IPS DF 6.9 (cell line): ENCODE measurements around the gene KCNQ1.

Source experiments
- DNase-seq: peaks from one replicate; pipeline ENCODE4 v3.0.0-alpha.2; 2013; ENCODE audit warnings: low read depth, low spot score
- H3K27ac ChIP-seq: one replicate; pipeline ENCODE4 v1.5.1; 2013; ENCODE audit warnings: low read length, control low read depth
- H3K27me3 ChIP-seq: 2 replicates; pipeline ENCODE4 v1.6.1; 2013; ENCODE audit warnings: mild to moderate bottlenecking, low read length; ENCODE audit not compliant: control insufficient read depth, insufficient read depth
- H3K36me3 ChIP-seq: 2 replicates; pipeline ENCODE4 v1.6.1; 2013; ENCODE audit warnings: low read length; ENCODE audit not compliant: control insufficient read depth, insufficient read depth
- H3K4me1 ChIP-seq: 2 replicates; pipeline ENCODE4 v1.6.1; 2013; ENCODE audit warnings: low read length; ENCODE audit not compliant: control insufficient read depth, insufficient read depth
- H3K4me3 ChIP-seq: 2 replicates; pipeline ENCODE4 v1.5.1; 2013; ENCODE audit warnings: mild to moderate bottlenecking, low read length
- H3K9me3 ChIP-seq: 2 replicates; pipeline ENCODE4 v1.6.1; 2013; ENCODE audit warnings: low read length, inconsistent platforms; ENCODE audit not compliant: control insufficient read depth, insufficient read depth
- WGBS: extraction: QIAGEN DNeasy Blood & Tissue Kit; methylation state at CpG from one replicate; pipeline ENCODE4 v1.1.7; 2013; ENCODE audit warnings: mixed read lengths, missing lambda C conversion rate; ENCODE audit not compliant: insufficient read length, insufficient coverage; 5-methylcytosine and 5-hydroxymethylcytosine counted together

Gene KCNQ1

GRCh38 chr11:2819316-2819715, 374.5 kb downstream of the KCNQ1 start:
- H3K9me3 ChIP-seq, result no peaks in the 10 kb centered on the region
- no peaks in the 10 kb centered on the region for H3K36me3 ChIP-seq
- no peak for DNase-seq
- no CpG with 5 or more reads among the region's 3 CpGs for WGBS
- H3K27me3 ChIP-seq, result no peaks in the 10 kb centered on the region
- H3K4me1 ChIP-seq, result no peaks in the 10 kb centered on the region; the same call in 1 of the 2 replicates
- H3K27ac ChIP-seq, result no peak overlapping the region
- no peak overlapping the region for H3K4me3 ChIP-seq

GRCh38 chr11:2820976-2821375, 376.2 kb downstream of the KCNQ1 start:
- no peak overlapping the region for H3K27ac ChIP-seq
- H3K4me3 ChIP-seq, result no peak overlapping the region
- peaks cover 3% of the 10 kb centered on the region for H3K4me1 ChIP-seq
- H3K9me3 ChIP-seq, result no peaks in the 10 kb centered on the region
- no peaks in the 10 kb centered on the region for H3K36me3 ChIP-seq
- no CpG with 5 or more reads among the region's 16 CpGs for WGBS
- no peaks in the 10 kb centered on the region for H3K27me3 ChIP-seq
- no peak for DNase-seq

GRCh38 chr11:2821891-2822290, 377.1 kb downstream of the KCNQ1 start:
- H3K27ac ChIP-seq, result no peak overlapping the region
- no peaks in the 10 kb centered on the region for H3K9me3 ChIP-seq
- DNase-seq, result no peak
- WGBS, result no CpG with 5 or more reads among the region's 8 CpGs
- H3K27me3 ChIP-seq, result no peaks in the 10 kb centered on the region
- H3K36me3 ChIP-seq, result no peaks in the 10 kb centered on the region
- H3K4me3 ChIP-seq, result no peak overlapping the region
- H3K4me1 ChIP-seq, result peaks cover 6% of the 10 kb centered on the region

GRCh38 chr11:2824851-2825250, 380.0 kb downstream of the KCNQ1 start:
- H3K4me3 ChIP-seq, result no peak overlapping the region
- H3K4me1 ChIP-seq, result peaks cover 6% of the 10 kb centered on the region
- H3K27ac ChIP-seq, result no peak overlapping the region
- no CpG with 5 or more reads among the region's 18 CpGs for WGBS
- no peaks in the 10 kb centered on the region for H3K36me3 ChIP-seq
- DNase-seq, result no peak
- H3K9me3 ChIP-seq, result no peaks in the 10 kb centered on the region
- no peaks in the 10 kb centered on the region for H3K27me3 ChIP-seq

DNA sequence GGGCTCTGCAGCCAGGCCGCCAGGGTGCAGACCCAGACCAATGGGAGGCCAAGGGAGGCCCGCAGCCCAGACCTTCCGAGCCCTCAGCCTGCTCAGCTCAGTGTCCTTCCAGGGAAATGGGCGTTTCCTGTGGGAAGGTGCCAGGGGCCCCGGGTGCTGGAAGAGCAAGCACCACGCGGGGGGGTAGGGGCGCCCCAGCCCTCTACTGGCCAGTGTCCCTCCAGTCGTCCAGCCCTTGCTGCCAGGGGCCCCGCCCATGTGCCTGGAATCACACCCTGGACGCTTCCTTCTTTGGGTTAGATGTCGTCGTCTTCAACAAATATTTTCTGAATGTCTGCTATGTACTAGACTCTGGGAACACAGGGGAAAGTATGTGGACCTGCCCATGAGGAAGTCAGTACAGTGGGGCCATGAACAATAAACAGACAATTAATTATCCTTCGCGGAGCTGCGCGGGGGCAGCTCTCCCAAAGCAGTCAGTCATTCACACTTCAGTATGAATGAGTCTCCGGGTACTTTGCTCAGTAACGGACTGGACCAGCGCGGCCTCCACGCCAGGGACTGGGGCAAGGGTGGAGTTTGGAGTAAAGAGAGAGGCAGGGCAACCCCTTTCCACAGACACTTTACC, 380.6 kb downstream of the KCNQ1 start:
- Histone ChIP-seq H3K27ac (no peak overlapping the region), H3K4me3 (no peak overlapping the region), H3K9me3 (no peaks in the 10 kb centered on the region), H3K27me3 (no peaks in the 10 kb centered on the region), H3K4me1 (peaks cover 6% of the 10 kb centered on the region), H3K36me3 (no peaks in the 10 kb centered on the region)
- no peak for DNase-seq
- WGBS, result no CpG with 5 or more reads among the region's 22 CpGs

GRCh38 chr11:2825889-2826678, 381.3 kb downstream of the KCNQ1 start:
- H3K27ac ChIP-seq, result no peak overlapping the region
- H3K4me3 ChIP-seq, result no peak overlapping the region
- peaks cover 6% of the 10 kb centered on the region for H3K4me1 ChIP-seq
- no CpG with 5 or more reads among the region's 29 CpGs for WGBS
- H3K36me3 ChIP-seq, result no peaks in the 10 kb centered on the region
- H3K9me3 ChIP-seq, result no peaks in the 10 kb centered on the region
- H3K27me3 ChIP-seq, result no peaks in the 10 kb centered on the region
- DNase-seq, result no peak

GRCh38 chr11:2826679-2827056, 381.9 kb downstream of the KCNQ1 start:
- Histone ChIP-seq H3K4me3 (no peak overlapping the region), H3K27me3 (no peaks in the 10 kb centered on the region), H3K4me1 (peaks cover 6% of the 10 kb centered on the region), H3K27ac (no peak overlapping the region), H3K36me3 (no peaks in the 10 kb centered on the region), H3K9me3 (no peaks in the 10 kb centered on the region)
- no CpG with 5 or more reads among the region's 4 CpGs for WGBS
- DNase-seq, result no peak

DNA sequence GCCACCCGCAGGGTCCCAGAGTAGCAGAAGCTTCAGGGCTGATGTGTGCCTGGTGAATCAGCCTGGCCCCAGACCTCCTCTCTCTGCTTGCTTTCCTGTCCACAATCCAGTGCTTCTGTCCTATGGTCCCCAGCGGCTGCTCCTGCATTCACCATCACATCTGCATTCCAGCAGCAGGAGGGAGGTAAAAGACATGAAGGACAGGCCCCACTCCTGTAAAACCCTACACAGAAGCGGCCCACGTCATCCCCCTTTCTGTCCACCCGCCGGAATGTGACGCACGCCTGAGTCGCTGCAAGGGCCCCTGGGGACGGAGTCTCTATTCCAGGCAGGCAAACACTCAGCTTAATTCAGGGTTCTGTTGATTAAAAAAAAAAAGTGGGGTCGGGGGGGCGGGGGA, 382.4 kb downstream of the KCNQ1 start:
- Histone ChIP-seq H3K27me3 (no peaks in the 10 kb centered on the region), H3K4me1 (peaks cover 6% of the 10 kb centered on the region), H3K36me3 (no peaks in the 10 kb centered on the region), H3K4me3 (no peak overlapping the region), H3K27ac (no peak overlapping the region), H3K9me3 (no peaks in the 10 kb centered on the region)
- no peak for DNase-seq
- WGBS, result no CpG with 5 or more reads among the region's 12 CpGs

DNA sequence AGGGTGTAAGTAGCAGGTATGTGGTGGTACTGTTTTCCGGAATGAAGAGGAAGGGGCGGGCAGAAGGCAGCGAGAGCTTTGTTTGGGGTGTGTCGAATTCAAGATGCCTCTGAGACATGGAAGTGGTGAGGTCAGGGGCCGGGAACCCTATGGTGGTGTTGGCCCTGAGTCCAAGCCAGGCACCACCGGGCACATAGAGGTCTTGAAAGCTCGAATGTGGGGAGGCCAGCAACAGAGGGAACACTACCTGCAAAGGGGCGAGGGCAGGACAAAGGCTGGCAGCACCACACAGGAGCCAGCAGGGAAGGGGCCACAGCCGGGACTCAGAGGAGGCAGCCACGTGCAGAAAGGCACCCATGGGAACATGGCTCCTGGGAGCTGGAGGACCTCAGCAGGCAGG, 383.0 kb downstream of the KCNQ1 start:
- no peak overlapping the region for H3K4me3 ChIP-seq
- no peak overlapping the region for H3K27ac ChIP-seq
- peaks cover 6% of the 10 kb centered on the region for H3K4me1 ChIP-seq
- no CpG with 5 or more reads among the region's 10 CpGs for WGBS
- 0 out of 2 replicates have a peak, but pooled peaks cover under 1% of the 10 kb centered on the region for H3K27me3 ChIP-seq
- DNase-seq, result no peak
- no peaks in the 10 kb centered on the region for H3K36me3 ChIP-seq
- H3K9me3 ChIP-seq, result no peaks in the 10 kb centered on the region

DNA sequence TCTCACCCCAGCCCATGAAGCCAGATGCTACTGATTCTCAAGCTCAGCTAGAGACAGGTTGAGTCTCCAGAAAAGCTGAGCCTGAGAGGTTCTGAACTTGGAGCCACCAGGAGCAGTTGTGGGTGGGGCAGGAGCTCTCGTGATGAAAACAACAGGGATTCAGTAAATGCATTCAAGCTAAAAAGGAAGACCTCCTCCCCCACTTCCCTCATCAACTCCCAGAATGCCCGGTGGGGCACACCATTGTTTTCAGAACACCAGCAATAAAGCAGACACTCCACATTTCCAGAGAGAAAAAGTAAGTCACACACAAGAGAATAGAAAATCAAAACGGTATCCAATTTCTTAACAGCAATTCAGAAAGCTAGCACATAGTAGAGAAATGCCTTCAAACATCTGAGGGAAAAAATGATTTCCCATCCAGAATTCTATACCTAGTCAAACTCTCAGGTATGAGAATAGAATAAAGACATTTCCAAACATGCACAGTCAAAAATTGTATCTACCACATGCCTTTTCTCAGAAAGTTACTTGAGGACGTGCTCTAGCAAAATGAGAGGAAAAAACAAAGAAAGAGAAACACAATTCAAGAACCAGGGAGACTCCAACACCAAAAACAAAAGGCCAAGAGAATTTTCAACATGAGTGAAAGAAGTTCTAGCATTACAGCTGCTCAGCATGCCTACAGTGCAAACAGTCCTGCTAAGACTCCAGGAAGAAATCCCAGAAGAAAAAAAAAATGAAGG, 383.9 kb downstream of the KCNQ1 start:
- H3K27me3 ChIP-seq, result 0 out of 2 replicates have a peak, but pooled peaks cover 2% of the 10 kb centered on the region
- peaks cover 6% of the 10 kb centered on the region for H3K4me1 ChIP-seq
- no peak overlapping the region for H3K27ac ChIP-seq

More for the DNA sequence above, 383.9 kb downstream of the KCNQ1 start:
- Histone ChIP-seq H3K36me3 (no peaks in the 10 kb centered on the region), H3K4me3 (no peak overlapping the region), H3K9me3 (no peaks in the 10 kb centered on the region)
- DNase-seq, result no peak
- no CpG with 5 or more reads among the region's 4 CpGs for WGBS
